ENCODE measurements around the gene ETS2. TPM values are rescaled to one million over a fixed set of nuclear protein-coding genes. Genes with fewer than 3 reads are reported as not detected.

The ETS2 gene
- total and polyA plus RNA-seq, 2 donors (not counting 1 experiment from before 2014, with no cell fraction given), result 1.9 to 5.6 TPM

DNA sequence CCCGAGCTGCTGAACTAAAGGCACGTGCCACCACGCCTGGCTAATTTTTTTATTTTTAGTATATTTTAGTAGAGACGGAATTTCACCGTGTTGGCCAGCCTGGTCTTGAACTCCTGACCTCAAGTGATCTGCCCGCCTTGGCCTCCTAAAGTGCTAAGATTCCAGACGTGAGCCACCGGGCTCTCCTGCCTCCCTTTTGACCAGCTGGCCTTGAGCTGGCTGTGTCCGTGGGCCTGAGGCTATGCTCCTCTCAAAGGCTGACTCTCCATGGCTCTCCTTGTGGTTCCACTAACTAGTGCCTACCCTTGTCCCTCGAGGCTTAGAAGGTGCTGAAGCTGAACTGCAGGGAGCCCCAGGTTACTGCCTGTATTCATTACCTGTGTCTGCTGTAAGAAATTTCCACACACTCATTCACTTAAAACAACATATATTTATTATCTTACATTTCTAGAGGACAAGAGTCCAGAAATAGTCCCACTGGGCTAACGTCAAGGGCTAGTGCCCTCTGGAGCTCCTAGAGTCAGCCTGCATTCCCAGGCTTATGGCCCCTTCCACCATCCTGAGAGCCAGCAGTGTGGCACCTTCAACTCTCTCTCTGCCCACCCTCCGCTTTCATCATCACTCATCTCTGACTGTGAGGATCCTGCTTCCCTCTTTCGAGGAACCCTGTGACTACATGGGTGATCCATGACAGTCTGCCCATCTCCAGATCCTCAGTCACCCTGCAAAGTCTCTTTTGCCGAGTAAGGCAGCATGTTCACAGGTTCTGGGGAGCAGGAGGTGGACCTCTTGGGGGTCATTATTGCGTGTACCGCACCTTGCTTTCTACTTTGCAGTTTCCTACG, 34.9 kb downstream of the ETS2 start:
- Histone ChIP-seq H4K20me1 (ENCODE audit: control insufficient read depth, insufficient read depth, low read length, poor library complexity, severe bottlenecking) (no peaks in the 10 kb centered on the region), H3K4me1 (ENCODE audit: control insufficient read depth in 2 of 2, insufficient read depth in 2 of 2, low read length in 2 of 2) (no peaks in the 10 kb centered on the region), H3K9me3 (ENCODE audit: control extremely low read depth in 1 of 3, control insufficient read depth in 2 of 3, insufficient read depth in 1 of 3, low read length in 2 of 3) (peaks cover 0 to 3% (median 0%) of the 10 kb centered on the region in 3 donors), H3K4me3 (ENCODE audit: control extremely low read depth in 1 of 5, extremely low read depth in 1 of 5, insufficient read depth in 1 of 5, low read depth in 2 of 5, low read length in 4 of 5) (no peak overlapping the region), H3K36me3 (replicated peaks in 1 of 2; ENCODE audit: control extremely low read depth in 1 of 2, control insufficient read depth in 1 of 2, extremely low read depth in 1 of 2, insufficient read depth in 2 of 2, low read length in 1 of 2) (no peaks in the 10 kb centered on the region), H3K27me3 (replicated peaks in 1 of 4; ENCODE audit: control extremely low read depth in 1 of 4, control insufficient read depth in 3 of 4, insufficient read depth in 4 of 4, low read length in 3 of 4) (peaks cover 0 to 4% (median 0%) of the 10 kb centered on the region in 4 experiments), H3K9ac (ENCODE audit: low read length) (no peak overlapping the region), H3K4me2 (replicated peaks; ENCODE audit: low read depth, low read length, poor library complexity, severe bottlenecking) (no peak overlapping the region), H3K27ac (ENCODE audit: low read length in 2 of 2) (no peak overlapping the region), H3K79me2 (ENCODE audit: control insufficient read depth, insufficient read depth, low read length) (no peaks in the 10 kb centered on the region), H2AFZ (ENCODE audit: insufficient read depth, low read depth, low read length, poor library complexity, severe bottlenecking) (no peak overlapping the region)
- DNase-seq (no peak), ATAC-seq (ENCODE audit: low read depth) (no peak)
- TF ChIP-seq, protein P1, sequence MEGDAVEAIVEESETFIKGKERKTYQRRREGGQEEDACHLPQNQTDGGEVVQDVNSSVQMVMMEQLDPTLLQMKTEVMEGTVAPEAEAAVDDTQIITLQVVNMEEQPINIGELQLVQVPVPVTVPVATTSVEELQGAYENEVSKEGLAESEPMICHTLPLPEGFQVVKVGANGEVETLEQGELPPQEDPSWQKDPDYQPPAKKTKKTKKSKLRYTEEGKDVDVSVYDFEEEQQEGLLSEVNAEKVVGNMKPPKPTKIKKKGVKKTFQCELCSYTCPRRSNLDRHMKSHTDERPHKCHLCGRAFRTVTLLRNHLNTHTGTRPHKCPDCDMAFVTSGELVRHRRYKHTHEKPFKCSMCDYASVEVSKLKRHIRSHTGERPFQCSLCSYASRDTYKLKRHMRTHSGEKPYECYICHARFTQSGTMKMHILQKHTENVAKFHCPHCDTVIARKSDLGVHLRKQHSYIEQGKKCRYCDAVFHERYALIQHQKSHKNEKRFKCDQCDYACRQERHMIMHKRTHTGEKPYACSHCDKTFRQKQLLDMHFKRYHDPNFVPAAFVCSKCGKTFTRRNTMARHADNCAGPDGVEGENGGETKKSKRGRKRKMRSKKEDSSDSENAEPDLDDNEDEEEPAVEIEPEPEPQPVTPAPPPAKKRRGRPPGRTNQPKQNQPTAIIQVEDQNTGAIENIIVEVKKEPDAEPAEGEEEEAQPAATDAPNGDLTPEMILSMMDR (IDR thresholded peaks at IDR 0.05), result no peak
- no peak for TF ChIP-seq EZH2 (IDR thresholded peaks at IDR 0.05; ENCODE audit: borderline replicate concordance, insufficient read depth, low read depth, low read length, poor library complexity, severe bottlenecking)
- intact Hi-C loops (cut with micrococcal nuclease), result no loop called here
- peaks cover 4% of the 10 kb centered on the region for H3K4me1 Mint-ChIP-seq
- H3K27ac Mint-ChIP-seq, result no peak overlapping the region
- H3K27me3 Mint-ChIP-seq, result peaks cover 29% of the 10 kb centered on the region
- CTCF ChIA-PET, result no interaction called here
- POLR2A ChIA-PET, result no interaction called here
- H3K4me3 Mint-ChIP-seq, result no peak overlapping the region
- 89% methylated on average over 16 of the region's 17 CpGs for WGBS (ENCODE audit: insufficient coverage)
- H3K9me3 Mint-ChIP-seq (ENCODE audit: insufficient read depth), result no peaks in the 10 kb centered on the region

DNA sequence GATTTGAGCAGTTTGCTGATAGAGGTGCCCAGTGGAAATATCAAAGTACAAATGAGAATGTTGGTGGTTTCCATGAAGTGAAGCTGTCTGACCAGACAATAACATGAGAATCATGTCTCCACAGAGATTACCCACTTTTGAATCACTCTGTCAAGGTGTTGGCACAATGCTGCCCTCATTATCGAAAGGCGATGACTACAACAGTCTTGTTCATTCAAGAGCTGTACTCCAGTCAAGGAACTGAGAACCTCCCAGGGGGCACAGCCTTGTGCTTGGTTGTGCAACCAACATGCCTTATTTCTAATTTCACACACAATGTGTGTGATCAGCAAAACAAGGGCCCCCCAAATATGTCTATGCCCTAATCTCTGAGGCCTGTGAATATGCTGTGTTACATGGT, 35.7 kb downstream of the ETS2 start:
- TF ChIP-seq, protein P1 (IDR thresholded peaks at IDR 0.05), result no peak
- TF ChIP-seq EZH2 (IDR thresholded peaks at IDR 0.05; ENCODE audit: borderline replicate concordance, insufficient read depth, low read depth, low read length, poor library complexity, severe bottlenecking), result no peak
- Mint-ChIP-seq H3K9me3 (ENCODE audit: insufficient read depth) (no peaks in the 10 kb centered on the region), H3K27ac (no peak overlapping the region), H3K4me3 (no peak overlapping the region), H3K4me1 (peaks cover 4% of the 10 kb centered on the region), H3K27me3 (peaks cover 31% of the 10 kb centered on the region)
- H3K36me3 ChIP-seq (replicated peaks in 1 of 2; ENCODE audit: control extremely low read depth in 1 of 2, control insufficient read depth in 1 of 2, extremely low read depth in 1 of 2, insufficient read depth in 2 of 2, low read length in 1 of 2), result no peaks in the 10 kb centered on the region
- no peak overlapping the region for H3K4me3 ChIP-seq (ENCODE audit: control extremely low read depth in 1 of 5, extremely low read depth in 1 of 5, insufficient read depth in 1 of 5, low read depth in 2 of 5, low read length in 4 of 5)
- 100% methylated on average over 2 of the region's 2 CpGs for WGBS (ENCODE audit: insufficient coverage)
- ATAC-seq (ENCODE audit: low read depth) (no peak), DNase-seq (no peak)
- CTCF ChIA-PET, result no interaction called here
- H3K4me1 ChIP-seq (ENCODE audit: control insufficient read depth in 2 of 2, insufficient read depth in 2 of 2, low read length in 2 of 2), result no peaks in the 10 kb centered on the region
- H3K9ac ChIP-seq (ENCODE audit: low read length), result no peak overlapping the region
- POLR2A ChIA-PET, result no interaction called here
- intact Hi-C loops (cut with micrococcal nuclease), result no loop called here
- peaks cover 0 to 3% (median 0%) of the 10 kb centered on the region in 3 donors for H3K9me3 ChIP-seq (ENCODE audit: control extremely low read depth in 1 of 3, control insufficient read depth in 2 of 3, insufficient read depth in 1 of 3, low read length in 2 of 3)
- H3K4me2 ChIP-seq (replicated peaks; ENCODE audit: low read depth, low read length, poor library complexity, severe bottlenecking), result no peak overlapping the region
- no peak overlapping the region for H3K27ac ChIP-seq (ENCODE audit: low read length in 2 of 2)
- peaks cover 0 to 4% (median 0%) of the 10 kb centered on the region in 4 experiments for H3K27me3 ChIP-seq (replicated peaks in 1 of 4; ENCODE audit: control extremely low read depth in 1 of 4, control insufficient read depth in 3 of 4, insufficient read depth in 4 of 4, low read length in 3 of 4)
- no peaks in the 10 kb centered on the region for H3K79me2 ChIP-seq (ENCODE audit: control insufficient read depth, insufficient read depth, low read length)
- no peak overlapping the region for H2AFZ ChIP-seq (ENCODE audit: insufficient read depth, low read depth, low read length, poor library complexity, severe bottlenecking)
- H4K20me1 ChIP-seq (ENCODE audit: control insufficient read depth, insufficient read depth, low read length, poor library complexity, severe bottlenecking), result no peaks in the 10 kb centered on the region
